Islet of Langerhans (tissue), 1 donor: ENCODE results near the gene ZNF385D.

Experiments
- FAIRE-seq: peaks from one replicate; lab custom pipeline; 2011; peaks lifted over from hg19 to GRCh38; lab: Jason Lieb, UNC

Gene ZNF385D

GRCh38 chr3:21372316-21372715 is 378.7 kb downstream of the ZNF385D start:
- FAIRE-seq = no peak
